ENCODE results near the gene DEK.

The DEK gene

GRCh38 chr6:18265787-18266522 is 1.6 kb upstream of the DEK start:
- no peak for DNase-seq (ENCODE audit: low read depth)

GRCh38 chr6:18264923-18265377 is 620 bp upstream of the DEK start:
- no peak for DNase-seq (ENCODE audit: low read depth)

- peak; percentile 43 for DNase-seq (ENCODE audit: low read depth)
Observed at GRCh38 chr6:18263418-18264218, 712 bp downstream of the DEK start.

GRCh38 chr6:18262702-18263417 is 1.5 kb downstream of the DEK start:
- DNase-seq (ENCODE audit: low read depth): peak; percentile 52

GRCh38 chr6:18261877-18262276 is 2.5 kb downstream of the DEK start:
- no peak for DNase-seq (ENCODE audit: low read depth)

- peak; percentile 64 for DNase-seq (ENCODE audit: low read depth)
Observed at GRCh38 chr6:18260448-18261106, 3.8 kb downstream of the DEK start.

- peak; percentile 80 for DNase-seq (ENCODE audit: low read depth)
Observed at GRCh38 chr6:18259675-18260447, 4.5 kb downstream of the DEK start.

- DNase-seq (ENCODE audit: low read depth): no peak
Observed at GRCh38 chr6:18254793-18255192, 9.5 kb downstream of the DEK start.

- DNase-seq (ENCODE audit: low read depth): no peak
Observed at GRCh38 chr6:18253635-18254034, 10.7 kb downstream of the DEK start.

- no peak for DNase-seq (ENCODE audit: low read depth)
Observed at GRCh38 chr6:18249271-18249670, 15.1 kb downstream of the DEK start.

- no peak for DNase-seq (ENCODE audit: low read depth)
Observed at GRCh38 chr6:18248698-18249097, 15.6 kb downstream of the DEK start.

GRCh38 chr6:18247002-18247401 is 17.3 kb downstream of the DEK start:
- DNase-seq (ENCODE audit: low read depth): no peak

GRCh38 chr6:18246205-18246604 is 18.1 kb downstream of the DEK start:
- no peak for DNase-seq (ENCODE audit: low read depth)

GRCh38 chr6:18245642-18246041 is 18.7 kb downstream of the DEK start:
- DNase-seq (ENCODE audit: low read depth): no peak

GRCh38 chr6:18245079-18245478 is 19.3 kb downstream of the DEK start:
- DNase-seq (ENCODE audit: low read depth): no peak

- DNase-seq (ENCODE audit: low read depth): no peak
Observed at GRCh38 chr6:18244251-18244650, 20.1 kb downstream of the DEK start.

- no peak for DNase-seq (ENCODE audit: low read depth)
Observed at GRCh38 chr6:18243302-18243893, 20.9 kb downstream of the DEK start.

- peak; percentile 96 for DNase-seq (ENCODE audit: low read depth)
Observed at GRCh38 chr6:18242062-18242851, 22.1 kb downstream of the DEK start.

- peak; percentile 64 for DNase-seq (ENCODE audit: low read depth)
Observed at GRCh38 chr6:18241208-18242038, 22.9 kb downstream of the DEK start.
